HEK293T (cell line): ENCODE data around the gene ITPK1.

Source experiments
- BHLHE40 ChIP-seq: fragments of 450-650 bp; IDR thresholded peaks from 2 replicates; pipeline ENCODE4 v1.6.1; 2016; ENCODE audit warnings: mild to moderate bottlenecking, moderate library complexity, borderline replicate concordance
- CTBP1 ChIP-seq: fragments of 450-650 bp; IDR thresholded peaks from 2 replicates; pipeline ENCODE4 v1.6.1; 2016; ENCODE audit warnings: borderline replicate concordance
- PKNOX1 ChIP-seq: fragments of 450-650 bp; IDR thresholded peaks from 2 replicates; pipeline ENCODE4 v1.6.1; 2016
- SUZ12 ChIP-seq: fragments of 450-650 bp; IDR thresholded peaks from 2 replicates; pipeline ENCODE4 v1.6.1; 2016; ENCODE audit warnings: mild to moderate bottlenecking
- ZNF384 ChIP-seq: fragments of 450-650 bp; IDR thresholded peaks from 2 replicates; pipeline ENCODE4 v1.6.1; 2016

- TF ChIP-seq ZNF384, result no peak
- TF ChIP-seq PKNOX1, result no peak
- TF ChIP-seq CTBP1, result no peak
- no peak for TF ChIP-seq SUZ12
- TF ChIP-seq BHLHE40, result no peak
These were observed 130.8 kb downstream of the ITPK1 start for GRCh38 chr14:92984896-92985295.
